Smooth muscle cell (in vitro differentiated cells): ENCODE measurements around the gene ARHGDIG. TPM values are rescaled to one million over a fixed set of nuclear protein-coding genes. Genes with fewer than 3 reads are reported as not detected.
A peak's percentile ranks its signal among the peaks of the same experiment; 100 is the strongest.
"Not testable (repeated sequence)": the region's sequence is repeated elsewhere in the genome, so short reads cannot be mapped to it uniquely, and the experiment has no call there.

Source experiments
- DNase-seq: peaks from one replicate; lab custom pipeline; 2025; ENCODE audit not compliant: unreplicated experiment; lab: John Stamatoyannopoulos, UW
- H2AFZ ChIP-seq: fragments of 200-600 bp; sonication (generic); 2 replicates; pipeline ENCODE4 v1.6.0; 2016; ENCODE audit warnings: antibody characterized with exemption, low read depth, mild to moderate bottlenecking
- H3F3A ChIP-seq: fragments of 200-600 bp; sonication (generic); 2 replicates; pipeline ENCODE4 v1.6.0; 2017; ENCODE audit warnings: antibody characterized with exemption, low read depth
- H3K27ac ChIP-seq: fragments of 200-600 bp; sonication (generic); 2 replicates; pipeline ENCODE4 v1.5.1; 2016; ENCODE audit warnings: low read depth, mild to moderate bottlenecking
- H3K27me3 ChIP-seq: fragments of 200-600 bp; sonication (generic); 2 replicates; pipeline ENCODE4 v1.6.1; 2016; ENCODE audit warnings: low read depth, mild to moderate bottlenecking
- H3K36me3 ChIP-seq: fragments of 200-600 bp; sonication (generic); 2 replicates; pipeline ENCODE4 v1.5.1; 2016; ENCODE audit warnings: low read depth
- H3K4me1 ChIP-seq: fragments of 200-600 bp; sonication (generic); 2 replicates; pipeline ENCODE4 v1.5.1; 2016; ENCODE audit warnings: low read depth
- H3K4me2 ChIP-seq: fragments of 200-600 bp; sonication (generic); 2 replicates; pipeline ENCODE4 v1.6.0; 2016; ENCODE audit warnings: mild to moderate bottlenecking
- H3K4me3 ChIP-seq: fragments of 200-600 bp; sonication (generic); 2 replicates; pipeline ENCODE4 v1.5.1; 2016; ENCODE audit warnings: mild to moderate bottlenecking
- H3K79me2 ChIP-seq: fragments of 200-600 bp; sonication (generic); 2 replicates; pipeline ENCODE4 v1.6.0; 2016; ENCODE audit warnings: low read depth, mild to moderate bottlenecking
- H3K9ac ChIP-seq: fragments of 200-600 bp; sonication (generic); 2 replicates; pipeline ENCODE4 v1.6.0; 2016; ENCODE audit warnings: low read depth
- H3K9me3 ChIP-seq: fragments of 200-600 bp; sonication (generic); replicated peaks from 2 replicates; pipeline ENCODE4 v1.5.1; 2016; ENCODE audit warnings: low read depth
- H4K20me1 ChIP-seq: fragments of 200-600 bp; sonication (generic); 2 replicates; pipeline ENCODE4 v1.6.0; 2016; ENCODE audit warnings: low read depth
- CTCF ChIP-seq: fragments of 200-600 bp; sonication (generic); IDR thresholded peaks from 2 replicates; pipeline ENCODE4 v1.5.1; 2017; ENCODE audit warnings: borderline replicate concordance, mild to moderate bottlenecking, antibody characterized with exemption; ENCODE audit not compliant: insufficient read depth, poor library complexity, severe bottlenecking
- WGBS: methylation state at CpG from one replicate; pipeline ENCODE4 v1.1.7; 2016; ENCODE audit warnings: low lambda C conversion rate; 5-methylcytosine and 5-hydroxymethylcytosine counted together
- polyA plus RNA-seq: library from polyadenylated mRNA; unstranded; fragments of >200 nt; fragmentation: Nextera tagmentation; extraction: Ambion mirVana; gene quantifications from 2 replicates; pipeline ENCODE4 v1.2.1, GENCODE V29; 2016
- total RNA-seq: library from RNA; depleted of rRNA; stranded (reverse); fragments of >200 nt; gene quantifications from 2 replicates; pipeline ENCODE4 v1.2.3, GENCODE V29; 2014

Gene ARHGDIG
- total and polyA plus RNA-seq, 2 experiments from 2014 or later: 0.58 to 2.9 TPM

- Histone ChIP-seq H2AFZ (no peak overlapping the region), H3K4me2 (no peak overlapping the region), H4K20me1 (peaks cover 97% of the 10 kb centered on the region), H3K4me1 (no peaks in the 10 kb centered on the region), H3K79me2 (peaks cover 70% of the 10 kb centered on the region), H3F3A (no peaks in the 10 kb centered on the region), H3K36me3 (no peaks in the 10 kb centered on the region), H3K9ac (no peak overlapping the region), H3K4me3 (no peak overlapping the region), H3K9me3 (no peaks in the 10 kb centered on the region), H3K27ac (no peak overlapping the region), H3K27me3 (no peaks in the 10 kb centered on the region)
- TF ChIP-seq CTCF: no peak
- 95% methylated on average over 49 of the region's 55 CpGs for WGBS
- no peak for DNase-seq
Observed at GRCh38 chr16:324451-325334, 44.3 kb downstream of the ARHGDIG start.

GRCh38 chr16:325375-326145 lies 45.2 kb downstream of the ARHGDIG start:
- peaks cover 68% of the 10 kb centered on the region for H3K79me2 ChIP-seq

GRCh38 chr16:330741-331140 lies 50.4 kb downstream of the ARHGDIG start:
- TF ChIP-seq CTCF: no peak
- Histone ChIP-seq H3K79me2 (peaks cover 73% of the 10 kb centered on the region), H3K4me1 (no peaks in the 10 kb centered on the region), H3K27ac (peak overlapping the region; percentile 68), H3K9ac (no peak overlapping the region), H3K4me3 (no peak overlapping the region), H3K27me3 (no peaks in the 10 kb centered on the region), H4K20me1 (peaks cover 100% of the 10 kb centered on the region), H2AFZ (no peak overlapping the region), H3F3A (peaks cover 8% of the 10 kb centered on the region), H3K36me3 (no peaks in the 10 kb centered on the region), H3K4me2 (peak overlapping the region; percentile 11), H3K9me3 (no peaks in the 10 kb centered on the region)
- DNase-seq: no peak
- 67% methylated on average over 2 of the region's 2 CpGs for WGBS

More at GRCh38 chr16:325375-326145, 45.2 kb downstream of the ARHGDIG start:
- H3K4me1 ChIP-seq: no peaks in the 10 kb centered on the region
- no peak overlapping the region for H3K4me3 ChIP-seq
- peaks cover 3% of the 10 kb centered on the region for H3F3A ChIP-seq
- no peaks in the 10 kb centered on the region for H3K9me3 ChIP-seq
- no peak overlapping the region for H2AFZ ChIP-seq
- H3K9ac ChIP-seq: no peak overlapping the region
- no peak overlapping the region for H3K4me2 ChIP-seq
- no peaks in the 10 kb centered on the region for H3K27me3 ChIP-seq
- WGBS: 96% methylated on average over 28 of the region's 28 CpGs
- no peak for DNase-seq
- TF ChIP-seq CTCF: no peak
- no peak overlapping the region for H3K27ac ChIP-seq
- H4K20me1 ChIP-seq: peaks cover 98% of the 10 kb centered on the region
- H3K36me3 ChIP-seq: no peaks in the 10 kb centered on the region

GRCh38 chr16:331181-331814 lies 50.9 kb downstream of the ARHGDIG start:
- H3K36me3 ChIP-seq, H3K9me3 ChIP-seq, DNase-seq, H3F3A ChIP-seq, H3K27me3 ChIP-seq, H3K4me1 ChIP-seq, H2AFZ ChIP-seq: not testable (repeated sequence)
- Histone ChIP-seq H3K9ac (peak overlapping the region; percentile 68), H3K4me3 (peak overlapping the region; percentile 14), H3K27ac (peak overlapping the region; percentile 68), H3K79me2 (peaks cover 76% of the 10 kb centered on the region), H4K20me1 (peaks cover 100% of the 10 kb centered on the region), H3K4me2 (peak overlapping the region; percentile 11)
- WGBS: 46% methylated on average over 6 of the region's 6 CpGs
